ENCODE measurements around the gene RPN2.

Gene RPN2

DNA sequence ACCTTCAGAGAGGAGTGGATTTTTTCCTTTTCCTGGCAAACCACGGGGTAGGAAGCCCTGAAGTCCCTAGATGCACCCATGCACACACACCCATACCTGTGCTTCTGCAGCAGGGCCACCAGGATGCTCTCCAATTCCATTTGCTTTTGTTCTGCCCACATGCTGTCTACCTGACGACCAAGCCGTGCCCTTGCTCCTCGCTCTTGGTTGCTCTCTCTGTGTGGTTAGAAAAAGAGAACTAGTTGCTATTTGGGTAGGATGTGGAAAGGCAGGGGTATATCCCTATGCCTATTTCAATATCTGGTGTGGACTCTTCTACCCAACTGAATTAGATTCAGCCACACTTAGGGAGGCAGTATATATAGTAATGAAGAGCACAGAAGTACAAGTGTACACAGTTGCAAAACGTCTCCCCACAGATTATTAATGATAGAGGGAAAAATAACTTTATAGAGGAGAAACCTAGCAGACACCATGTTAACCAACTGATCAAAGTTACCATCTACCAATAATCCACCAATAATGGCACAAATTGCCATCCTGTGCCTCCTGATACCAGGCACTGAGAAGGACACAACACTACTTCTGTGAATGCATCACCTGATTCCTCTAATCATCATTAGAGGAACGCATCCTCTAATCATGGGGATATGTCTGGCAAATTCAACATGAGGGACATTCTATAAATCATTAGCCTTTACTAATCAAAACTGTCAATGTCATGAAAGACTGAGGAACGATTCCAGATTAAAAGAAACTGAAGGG is 75.2 kb downstream of the RPN2 start:
- H2AFZ ChIP-seq (ENCODE audit: low read depth, low read length), result no peak overlapping the region
- H3K4me1 ChIP-seq (ENCODE audit: control insufficient read depth, insufficient read depth, low read depth, low read length), result peaks cover 5% of the 10 kb centered on the region
- no peak overlapping the region for H2BK12ac ChIP-seq (ENCODE audit: low read length in 2 of 2)
- H3K79me1 ChIP-seq (replicated peaks; ENCODE audit: low read length, poor library complexity, severe bottlenecking), result no peaks in the 10 kb centered on the region
- H3K14ac ChIP-seq (ENCODE audit: low read length in 2 of 2), result no peak overlapping the region
- no peak overlapping the region for H3K4ac ChIP-seq (ENCODE audit: low read depth in 1 of 2, low read length in 2 of 2)
- H3K9ac ChIP-seq (ENCODE audit: low read length), result no peak overlapping the region
- H3K27me3 ChIP-seq (ENCODE audit: control insufficient read depth in 1 of 2, insufficient read depth in 1 of 2, low read length in 2 of 2), result peaks cover 32 to 42% of the 10 kb centered on the region in 2 experiments
- H3K4me2 ChIP-seq (ENCODE audit: low read length, poor library complexity, severe bottlenecking), result no peak overlapping the region
- no peak overlapping the region for H3K27ac ChIP-seq (ENCODE audit: low read length, poor library complexity, severe bottlenecking)
- no peak overlapping the region for H2BK120ac ChIP-seq (ENCODE audit: low read depth, low read length)
- WGBS, result 83% methylated on average over 6 of the region's 7 CpGs
- no peaks in the 10 kb centered on the region for H3K36me3 ChIP-seq (ENCODE audit: control insufficient read depth in 1 of 2, insufficient read depth in 2 of 2, low read depth in 1 of 2, low read length in 2 of 2)
- H2BK15ac ChIP-seq (ENCODE audit: low read depth, poor library complexity, severe bottlenecking), result no peak overlapping the region
- no peak overlapping the region for H2AK5ac ChIP-seq (ENCODE audit: low read length, severe bottlenecking)
- no peak overlapping the region for H2BK5ac ChIP-seq (ENCODE audit: low read depth, low read length, poor library complexity, severe bottlenecking)
- peaks cover 8% of the 10 kb centered on the region for H3K9me3 ChIP-seq (ENCODE audit: control insufficient read depth, low read length)
- no peak for DNase-seq
- H3K18ac ChIP-seq (ENCODE audit: low read depth in 1 of 2, low read length in 2 of 2), result no peak overlapping the region
- no peak overlapping the region for H3K23ac ChIP-seq (ENCODE audit: low read length in 2 of 2)
- no peak overlapping the region for H3K4me3 ChIP-seq (ENCODE audit: insufficient read depth in 1 of 2, low read depth in 1 of 2, low read length in 2 of 2)
- H4K8ac ChIP-seq (ENCODE audit: low read length), result no peak overlapping the region
- H4K91ac ChIP-seq (ENCODE audit: low read length), result no peak overlapping the region

GRCh38 chr20:37256286-37256685 is 77.2 kb downstream of the RPN2 start:
- Histone ChIP-seq H3K27ac (ENCODE audit: low read length, poor library complexity, severe bottlenecking) (no peak overlapping the region), H2BK120ac (ENCODE audit: low read depth, low read length) (no peak overlapping the region), H3K27me3 (ENCODE audit: control insufficient read depth in 1 of 2, insufficient read depth in 1 of 2, low read length in 2 of 2) (peaks cover 51 to 62% of the 10 kb centered on the region in 2 experiments), H2BK12ac (ENCODE audit: low read length in 2 of 2) (no peak overlapping the region), H3K9me3 (ENCODE audit: control insufficient read depth, low read length) (peaks cover 8% of the 10 kb centered on the region), H2AK5ac (ENCODE audit: low read length, severe bottlenecking) (no peak overlapping the region), H2BK15ac (ENCODE audit: low read depth, poor library complexity, severe bottlenecking) (no peak overlapping the region), H3K9ac (ENCODE audit: low read length) (no peak overlapping the region), H3K4ac (ENCODE audit: low read depth in 1 of 2, low read length in 2 of 2) (no peak overlapping the region), H4K8ac (ENCODE audit: low read length) (no peak overlapping the region), H3K18ac (ENCODE audit: low read depth in 1 of 2, low read length in 2 of 2) (no peak overlapping the region), H3K14ac (ENCODE audit: low read length in 2 of 2) (no peak overlapping the region), H3K36me3 (ENCODE audit: control insufficient read depth in 1 of 2, insufficient read depth in 2 of 2, low read depth in 1 of 2, low read length in 2 of 2) (no peaks in the 10 kb centered on the region), H3K79me1 (replicated peaks; ENCODE audit: low read length, poor library complexity, severe bottlenecking) (no peaks in the 10 kb centered on the region), H4K91ac (ENCODE audit: low read length) (no peak overlapping the region), H3K4me3 (ENCODE audit: insufficient read depth in 1 of 2, low read depth in 1 of 2, low read length in 2 of 2) (no peak overlapping the region), H3K4me1 (ENCODE audit: control insufficient read depth, insufficient read depth, low read depth, low read length) (peaks cover 5% of the 10 kb centered on the region), H3K23ac (ENCODE audit: low read length in 2 of 2) (no peak overlapping the region), H2AFZ (ENCODE audit: low read depth, low read length) (no peak overlapping the region), H2BK5ac (ENCODE audit: low read depth, low read length, poor library complexity, severe bottlenecking) (no peak overlapping the region), H3K4me2 (ENCODE audit: low read length, poor library complexity, severe bottlenecking) (no peak overlapping the region)
- DNase-seq, result no peak
- 90% methylated on average over 11 of the region's 11 CpGs for WGBS

DNA sequence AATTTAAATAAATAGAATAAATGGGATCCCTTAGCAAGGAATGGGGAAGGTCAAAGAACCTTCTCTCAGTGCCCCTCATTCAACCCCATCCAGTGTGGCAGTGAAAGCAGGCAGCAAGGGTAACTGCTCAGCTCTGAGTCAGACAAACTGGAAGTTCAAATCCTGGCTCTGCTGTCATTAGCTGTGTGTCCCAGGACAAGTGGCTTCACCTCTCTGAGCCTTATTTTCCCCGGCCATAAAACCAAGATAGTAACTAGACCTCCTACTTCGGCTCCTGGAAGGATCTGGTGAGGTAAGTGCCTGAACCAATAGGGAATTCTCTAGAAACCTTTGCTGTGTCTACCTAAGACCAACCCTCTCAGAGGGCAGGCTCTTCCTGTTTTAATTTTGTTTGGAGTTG is 78.4 kb downstream of the RPN2 start:
- Histone ChIP-seq H2BK120ac (ENCODE audit: low read depth, low read length) (no peak overlapping the region), H3K27ac (ENCODE audit: low read length, poor library complexity, severe bottlenecking) (no peak overlapping the region), H2BK5ac (ENCODE audit: low read depth, low read length, poor library complexity, severe bottlenecking) (no peak overlapping the region), H3K36me3 (ENCODE audit: control insufficient read depth in 1 of 2, insufficient read depth in 2 of 2, low read depth in 1 of 2, low read length in 2 of 2) (no peaks in the 10 kb centered on the region), H2BK12ac (ENCODE audit: low read length in 2 of 2) (no peak overlapping the region), H2BK15ac (ENCODE audit: low read depth, poor library complexity, severe bottlenecking) (no peak overlapping the region), H3K4ac (ENCODE audit: low read depth in 1 of 2, low read length in 2 of 2) (no peak overlapping the region), H3K9me3 (ENCODE audit: control insufficient read depth, low read length) (peaks cover 8% of the 10 kb centered on the region), H3K18ac (ENCODE audit: low read depth in 1 of 2, low read length in 2 of 2) (no peak overlapping the region), H3K79me1 (replicated peaks; ENCODE audit: low read length, poor library complexity, severe bottlenecking) (no peaks in the 10 kb centered on the region), H3K4me2 (ENCODE audit: low read length, poor library complexity, severe bottlenecking) (no peak overlapping the region), H3K27me3 (ENCODE audit: control insufficient read depth in 1 of 2, insufficient read depth in 1 of 2, low read length in 2 of 2) (peaks cover 55 to 74% of the 10 kb centered on the region in 2 experiments), H2AK5ac (ENCODE audit: low read length, severe bottlenecking) (no peak overlapping the region), H4K8ac (ENCODE audit: low read length) (no peak overlapping the region), H3K23ac (ENCODE audit: low read length in 2 of 2) (no peak overlapping the region), H3K4me1 (ENCODE audit: control insufficient read depth, insufficient read depth, low read depth, low read length) (peaks cover 5% of the 10 kb centered on the region), H3K9ac (ENCODE audit: low read length) (no peak overlapping the region), H3K4me3 (ENCODE audit: insufficient read depth in 1 of 2, low read depth in 1 of 2, low read length in 2 of 2) (no peak overlapping the region), H2AFZ (ENCODE audit: low read depth, low read length) (no peak overlapping the region), H4K91ac (ENCODE audit: low read length) (no peak overlapping the region), H3K14ac (ENCODE audit: low read length in 2 of 2) (no peak overlapping the region)
- DNase-seq, result no peak
- WGBS, result no CpG with 5 or more reads among the region's 2 CpGs

DNA sequence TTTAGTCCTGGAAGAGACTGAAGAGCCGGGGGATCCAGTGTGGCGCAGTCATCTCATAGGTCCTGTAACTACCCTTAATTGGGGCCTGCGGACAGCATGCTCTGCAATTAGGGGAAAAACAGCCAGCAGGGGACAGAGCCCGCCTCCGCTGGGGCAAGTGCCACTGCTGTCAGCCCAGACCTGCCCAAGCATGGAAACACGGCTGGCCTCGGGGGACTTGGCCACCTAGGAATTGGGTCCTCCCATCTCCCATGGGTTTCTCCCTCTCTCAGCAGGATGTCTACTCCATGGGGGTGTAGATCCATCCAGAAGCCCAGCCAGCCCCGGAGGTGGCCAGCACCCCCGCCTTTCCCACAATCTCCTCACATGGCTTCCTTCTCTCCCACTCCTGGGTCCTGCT is 78.9 kb downstream of the RPN2 start:
- Histone ChIP-seq H3K79me1 (replicated peaks; ENCODE audit: low read length, poor library complexity, severe bottlenecking) (no peaks in the 10 kb centered on the region), H3K36me3 (ENCODE audit: control insufficient read depth in 1 of 2, insufficient read depth in 2 of 2, low read depth in 1 of 2, low read length in 2 of 2) (no peaks in the 10 kb centered on the region), H3K23ac (ENCODE audit: low read length in 2 of 2) (no peak overlapping the region), H3K9me3 (ENCODE audit: control insufficient read depth, low read length) (peaks cover 8% of the 10 kb centered on the region), H4K91ac (ENCODE audit: low read length) (no peak overlapping the region), H4K8ac (ENCODE audit: low read length) (no peak overlapping the region), H3K4me3 (ENCODE audit: insufficient read depth in 1 of 2, low read depth in 1 of 2, low read length in 2 of 2) (no peak overlapping the region), H3K4ac (ENCODE audit: low read depth in 1 of 2, low read length in 2 of 2) (no peak overlapping the region), H2BK120ac (ENCODE audit: low read depth, low read length) (no peak overlapping the region), H3K18ac (ENCODE audit: low read depth in 1 of 2, low read length in 2 of 2) (no peak overlapping the region), H2BK15ac (ENCODE audit: low read depth, poor library complexity, severe bottlenecking) (no peak overlapping the region), H3K9ac (ENCODE audit: low read length) (no peak overlapping the region), H2AK5ac (ENCODE audit: low read length, severe bottlenecking) (no peak overlapping the region), H2BK5ac (ENCODE audit: low read depth, low read length, poor library complexity, severe bottlenecking) (no peak overlapping the region), H3K4me1 (ENCODE audit: control insufficient read depth, insufficient read depth, low read depth, low read length) (peaks cover 5% of the 10 kb centered on the region), H3K14ac (ENCODE audit: low read length in 2 of 2) (no peak overlapping the region), H3K27me3 (ENCODE audit: control insufficient read depth in 1 of 2, insufficient read depth in 1 of 2, low read length in 2 of 2) (peaks cover 55 to 77% of the 10 kb centered on the region in 2 experiments), H2BK12ac (ENCODE audit: low read length in 2 of 2) (no peak overlapping the region), H2AFZ (ENCODE audit: low read depth, low read length) (no peak overlapping the region), H3K4me2 (ENCODE audit: low read length, poor library complexity, severe bottlenecking) (no peak overlapping the region), H3K27ac (ENCODE audit: low read length, poor library complexity, severe bottlenecking) (no peak overlapping the region)
- 73% methylated on average over 9 of the region's 9 CpGs for WGBS
- DNase-seq, result no peak
